Stimulated activated naive CD8-positive, alpha-beta T cell treated with anti-CD3 and anti-CD28 coated beads, Interleukin-15, Interleukin-2, amounts not matched to agents 100 ng/mL and 50 ng/mL, for 24 hours (primary cell): ENCODE results near the gene LTK.

Experiments used
- H3K27ac Mint-ChIP-seq: one replicate; pipeline ENCODE4 v1.8.0; 2021; ENCODE audit warnings: mild to moderate bottlenecking, mixed read lengths
- H3K27me3 Mint-ChIP-seq: one replicate; pipeline ENCODE4 v1.8.0; 2021; ENCODE audit warnings: mixed read lengths
- H3K36me3 Mint-ChIP-seq: one replicate; pipeline ENCODE4 v1.8.0; 2021; ENCODE audit warnings: low read depth, mixed read lengths
- H3K4me1 Mint-ChIP-seq: one replicate; pipeline ENCODE4 v1.8.0; 2021; ENCODE audit warnings: low read depth, mixed read lengths
- H3K4me3 Mint-ChIP-seq: one replicate; pipeline ENCODE4 v1.8.0; 2021; ENCODE audit warnings: mild to moderate bottlenecking, mixed read lengths
- H3K9me3 Mint-ChIP-seq: one replicate; pipeline ENCODE4 v1.8.0; 2021; ENCODE audit warnings: mixed read lengths

LTK gene

GRCh38 chr15:41511331-41511898 lies 2.2 kb downstream of the LTK start:
- H3K36me3 Mint-ChIP-seq, result peaks cover 2% of the 10 kb centered on the region
- H3K9me3 Mint-ChIP-seq, result no peaks in the 10 kb centered on the region
- peaks cover 28% of the 10 kb centered on the region for H3K4me1 Mint-ChIP-seq
- no peak overlapping the region for H3K27ac Mint-ChIP-seq
- peaks cover 28% of the 10 kb centered on the region for H3K27me3 Mint-ChIP-seq
- no peak overlapping the region for H3K4me3 Mint-ChIP-seq

- Mint-ChIP-seq H3K27me3 (peaks cover 28% of the 10 kb centered on the region), H3K27ac (no peak overlapping the region), H3K4me3 (no peak overlapping the region), H3K9me3 (no peaks in the 10 kb centered on the region), H3K36me3 (no peaks in the 10 kb centered on the region), H3K4me1 (peaks cover 28% of the 10 kb centered on the region)
Measured at GRCh38 chr15:41510728-41511127, 2.9 kb downstream of the LTK start.

- no peak overlapping the region for H3K4me3 Mint-ChIP-seq
- peaks cover 15% of the 10 kb centered on the region for H3K4me1 Mint-ChIP-seq
- H3K27ac Mint-ChIP-seq, result no peak overlapping the region
- no peaks in the 10 kb centered on the region for H3K9me3 Mint-ChIP-seq
- H3K36me3 Mint-ChIP-seq, result no peaks in the 10 kb centered on the region
- peaks cover 36% of the 10 kb centered on the region for H3K27me3 Mint-ChIP-seq
Measured at GRCh38 chr15:41507820-41508290, 5.8 kb downstream of the LTK start.

- H3K4me3 Mint-ChIP-seq, result no peak overlapping the region
- H3K4me1 Mint-ChIP-seq, result peaks cover 16% of the 10 kb centered on the region
- no peaks in the 10 kb centered on the region for H3K36me3 Mint-ChIP-seq
- H3K27ac Mint-ChIP-seq, result no peak overlapping the region
- H3K9me3 Mint-ChIP-seq, result no peaks in the 10 kb centered on the region
- H3K27me3 Mint-ChIP-seq, result peaks cover 36% of the 10 kb centered on the region
Measured at GRCh38 chr15:41506796-41507341, 6.8 kb downstream of the LTK start.

GRCh38 chr15:41505776-41506175 lies 7.9 kb downstream of the LTK start:
- Mint-ChIP-seq H3K4me1 (peaks cover 25% of the 10 kb centered on the region), H3K27me3 (peaks cover 41% of the 10 kb centered on the region), H3K36me3 (no peaks in the 10 kb centered on the region), H3K27ac (no peak overlapping the region), H3K9me3 (no peaks in the 10 kb centered on the region), H3K4me3 (no peak overlapping the region)

- no peaks in the 10 kb centered on the region for H3K36me3 Mint-ChIP-seq
- H3K4me3 Mint-ChIP-seq, result no peak overlapping the region
- peaks cover 40% of the 10 kb centered on the region for H3K27me3 Mint-ChIP-seq
- H3K27ac Mint-ChIP-seq, result no peak overlapping the region
- no peaks in the 10 kb centered on the region for H3K9me3 Mint-ChIP-seq
- peaks cover 25% of the 10 kb centered on the region for H3K4me1 Mint-ChIP-seq
Measured at GRCh38 chr15:41504751-41505492, 8.7 kb downstream of the LTK start.

- no peak overlapping the region for H3K27ac Mint-ChIP-seq
- H3K4me3 Mint-ChIP-seq, result no peak overlapping the region
- peaks cover 52% of the 10 kb centered on the region for H3K27me3 Mint-ChIP-seq
- H3K9me3 Mint-ChIP-seq, result no peaks in the 10 kb centered on the region
- H3K36me3 Mint-ChIP-seq, result no peaks in the 10 kb centered on the region
- H3K4me1 Mint-ChIP-seq, result peaks cover 25% of the 10 kb centered on the region
Measured at GRCh38 chr15:41503669-41504010, 10.0 kb downstream of the LTK start.

GRCh38 chr15:41502795-41503668 lies 10.6 kb downstream of the LTK start:
- H3K36me3 Mint-ChIP-seq, result no peaks in the 10 kb centered on the region
- H3K27me3 Mint-ChIP-seq, result peaks cover 59% of the 10 kb centered on the region
- H3K4me1 Mint-ChIP-seq, result peaks cover 25% of the 10 kb centered on the region
- H3K4me3 Mint-ChIP-seq, result peak overlapping the region; percentile 37
- no peaks in the 10 kb centered on the region for H3K9me3 Mint-ChIP-seq
- H3K27ac Mint-ChIP-seq, result no peak overlapping the region

- Mint-ChIP-seq H3K9me3 (no peaks in the 10 kb centered on the region), H3K27me3 (peaks cover 67% of the 10 kb centered on the region), H3K27ac (no peak overlapping the region), H3K4me1 (peaks cover 25% of the 10 kb centered on the region), H3K36me3 (no peaks in the 10 kb centered on the region), H3K4me3 (peak overlapping the region; percentile 58)
Measured at GRCh38 chr15:41501931-41502794, 11.5 kb downstream of the LTK start.

- Mint-ChIP-seq H3K4me3 (peak overlapping the region; percentile 58), H3K27ac (no peak overlapping the region), H3K27me3 (peaks cover 75% of the 10 kb centered on the region)
Measured at GRCh38 chr15:41501191-41501917, 12.3 kb downstream of the LTK start.

GRCh38 chr15:41499109-41499851 lies 14.3 kb downstream of the LTK start:
- peaks cover 30% of the 10 kb centered on the region for H3K4me1 Mint-ChIP-seq
- peaks cover 76% of the 10 kb centered on the region for H3K27me3 Mint-ChIP-seq
- H3K4me3 Mint-ChIP-seq, result no peak overlapping the region

More at GRCh38 chr15:41501191-41501917, 12.3 kb downstream of the LTK start:
- H3K4me1 Mint-ChIP-seq, result peaks cover 25% of the 10 kb centered on the region
- H3K36me3 Mint-ChIP-seq, result no peaks in the 10 kb centered on the region
- no peaks in the 10 kb centered on the region for H3K9me3 Mint-ChIP-seq

GRCh38 chr15:41498657-41499056 lies 15.0 kb downstream of the LTK start:
- Mint-ChIP-seq H3K9me3 (no peaks in the 10 kb centered on the region), H3K27me3 (peaks cover 73% of the 10 kb centered on the region), H3K4me1 (peaks cover 30% of the 10 kb centered on the region), H3K27ac (no peak overlapping the region), H3K4me3 (no peak overlapping the region), H3K36me3 (no peaks in the 10 kb centered on the region)

More at GRCh38 chr15:41499109-41499851, 14.3 kb downstream of the LTK start:
- H3K9me3 Mint-ChIP-seq, result no peaks in the 10 kb centered on the region
- no peak overlapping the region for H3K27ac Mint-ChIP-seq
- H3K36me3 Mint-ChIP-seq, result no peaks in the 10 kb centered on the region
